HG02970 (cell line): ENCODE results near the gene PKM.
"Not testable (repeated sequence)": the region's sequence is repeated elsewhere in the genome, so short reads cannot be mapped to it uniquely, and the experiment has no call there.

Source experiments
- ATAC-seq: cut with Tn5 transposase; IDR thresholded peaks from one replicate; pipeline ENCODE4 v1.9.1; 2021; ENCODE audit warnings: mild to moderate bottlenecking, moderate library complexity, moderate number of reproducible peaks; ENCODE audit not compliant: unreplicated experiment, low FRiP score

The PKM gene

DNA sequence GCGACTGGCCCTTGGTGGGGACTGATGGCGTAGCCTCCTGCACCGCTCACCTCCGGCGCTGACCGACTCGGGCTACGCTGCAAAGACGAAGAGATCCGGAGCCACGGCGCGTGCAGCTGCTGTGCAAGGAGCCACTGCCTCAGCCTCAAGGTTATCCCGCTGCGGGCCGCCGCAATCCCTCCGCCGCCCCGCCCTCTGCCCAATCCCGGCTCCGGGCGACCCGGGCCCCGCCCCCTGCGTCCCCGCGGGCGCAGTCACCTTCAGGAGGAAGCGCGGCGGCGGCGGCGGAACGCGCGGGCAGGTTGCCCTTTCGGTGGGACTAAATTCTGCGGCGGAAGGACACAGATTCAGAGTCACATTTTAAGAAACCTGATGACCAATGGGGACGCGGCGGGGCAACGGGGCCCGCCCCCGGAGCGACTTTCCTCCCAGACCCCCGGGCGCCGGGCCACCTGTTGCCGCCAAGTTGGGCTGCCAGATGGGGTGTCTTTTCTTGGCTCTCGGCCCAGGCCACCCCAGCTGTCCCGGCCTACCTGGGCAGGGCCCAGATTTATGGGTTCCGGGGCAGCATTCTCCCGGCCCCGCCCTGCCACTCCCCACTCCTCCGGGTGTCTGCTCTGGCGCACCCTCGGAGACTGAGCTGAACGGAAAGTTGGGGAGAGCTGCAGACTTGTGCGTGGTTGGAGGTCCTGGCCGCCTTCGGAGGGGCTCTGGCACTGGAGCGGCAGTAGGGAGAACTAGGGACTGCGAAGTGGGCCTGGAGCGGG lies at the start of gene PKM:
PKM (minus strand) TSS at position 125 of the 767 bp plus-strand sequence. CDS start 12,093 bp downstream, outside the sequence.
- ATAC-seq, result peak; percentile 44

DNA sequence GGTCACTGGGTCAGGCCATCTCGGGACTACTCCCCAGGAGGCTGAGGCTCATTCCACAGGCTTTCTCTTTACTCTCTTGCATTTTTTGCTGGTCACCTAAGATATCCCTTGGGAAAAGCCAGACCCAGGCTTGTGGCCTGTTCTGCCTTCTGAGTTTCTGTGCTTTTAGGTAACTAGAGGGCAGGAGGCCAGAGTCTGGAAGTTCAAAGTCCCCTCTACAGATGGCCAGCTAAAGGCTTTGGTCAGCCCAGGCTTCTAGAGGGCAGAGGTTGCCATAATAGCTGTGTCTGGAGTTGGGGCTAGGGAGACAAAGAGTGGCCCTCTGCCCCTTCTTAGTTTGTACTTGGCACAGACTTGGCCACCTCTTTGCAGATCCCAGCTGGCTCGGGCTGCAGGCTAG lies 49.8 kb upstream of the PKM start:
- ATAC-seq, result no peak

DNA sequence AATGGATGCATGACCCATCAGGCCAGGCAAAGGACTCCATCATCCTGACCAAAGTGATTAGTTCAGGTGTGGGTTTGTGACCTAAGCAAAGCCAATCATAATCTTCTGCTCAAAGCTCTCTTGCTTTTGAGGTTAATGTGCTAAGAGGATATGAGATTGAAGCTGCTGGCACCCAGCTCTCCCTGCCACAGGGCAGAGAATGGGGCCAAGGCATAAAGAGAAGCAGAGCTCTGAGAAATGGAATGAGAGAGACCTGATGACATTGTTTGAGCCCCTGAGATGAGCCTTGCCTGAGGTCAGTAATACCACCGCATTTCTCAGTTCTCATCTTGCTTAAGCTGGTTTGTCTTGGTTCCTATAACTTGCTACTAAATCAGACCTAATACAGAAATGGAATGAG lies 47.7 kb upstream of the PKM start:
- ATAC-seq, result no peak

DNA sequence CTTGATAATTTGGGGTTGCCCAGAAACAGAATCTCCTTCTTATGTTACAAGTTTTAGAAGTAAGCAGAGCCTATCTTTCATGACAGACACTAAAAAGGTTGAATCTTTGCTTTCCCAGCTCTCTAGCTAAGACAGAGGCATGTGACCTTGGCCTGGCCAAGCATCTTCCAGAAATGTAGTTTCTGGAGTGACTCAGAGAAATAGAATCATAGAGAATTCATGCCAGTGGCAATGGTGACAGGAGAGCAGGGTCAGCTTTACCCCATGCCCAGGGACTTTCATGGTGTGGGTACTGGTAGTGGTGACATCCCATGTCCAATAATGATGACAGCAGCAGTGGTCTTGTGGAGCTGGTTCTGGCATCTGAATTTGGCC lies 45.3 kb upstream of the PKM start:
- ATAC-seq, result no peak

DNA sequence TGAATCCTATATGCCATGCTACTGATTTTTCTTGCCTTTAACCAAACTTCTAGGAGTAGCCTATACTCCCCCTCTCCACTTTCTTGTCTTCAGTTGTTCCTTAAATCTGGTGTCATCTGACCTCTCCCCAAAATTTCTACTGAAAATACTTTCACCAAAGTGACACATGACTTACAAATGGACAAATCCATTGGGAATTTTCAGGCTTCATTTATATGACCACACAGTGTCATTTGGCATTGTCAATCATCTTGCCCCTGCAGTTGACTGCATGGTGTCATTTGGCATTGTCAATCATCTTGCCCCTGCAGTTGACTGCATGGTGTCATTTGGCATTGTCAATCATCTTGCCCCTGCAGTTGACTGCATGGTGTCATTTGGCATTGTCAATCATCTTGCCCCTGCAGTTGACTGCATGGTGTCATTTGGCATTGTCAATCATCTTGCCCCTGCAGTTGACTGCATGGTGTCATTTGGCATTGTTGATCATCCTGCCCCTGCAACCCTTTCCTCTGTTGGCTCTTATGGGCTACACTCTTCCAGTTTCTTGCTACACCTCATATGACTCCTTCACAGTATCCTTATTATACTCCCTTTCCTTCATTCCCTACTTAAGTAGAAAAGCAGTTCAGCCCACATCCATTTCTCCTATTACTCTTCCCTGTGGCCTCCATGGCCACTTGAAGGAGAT lies 44.8 kb upstream of the PKM start:
- ATAC-seq, result not testable (repeated sequence)

DNA sequence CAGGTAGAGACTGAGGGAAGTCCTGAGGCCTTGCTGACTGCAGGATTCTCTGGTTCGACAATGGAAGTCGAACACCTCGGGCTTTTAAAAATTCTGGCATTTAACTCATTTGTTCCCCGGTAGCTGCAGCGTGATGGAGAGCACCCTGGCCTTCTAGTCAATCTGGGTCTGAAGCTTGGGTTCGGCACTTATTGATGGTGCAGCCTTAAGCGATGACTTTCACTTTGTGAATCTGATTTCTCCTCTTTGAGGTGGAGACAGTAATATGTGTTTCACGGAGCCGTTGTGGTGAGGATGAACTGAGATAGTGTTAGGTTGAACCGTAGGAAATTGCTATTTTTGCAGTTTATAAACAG lies 42.0 kb upstream of the PKM start:
- no peak for ATAC-seq

DNA sequence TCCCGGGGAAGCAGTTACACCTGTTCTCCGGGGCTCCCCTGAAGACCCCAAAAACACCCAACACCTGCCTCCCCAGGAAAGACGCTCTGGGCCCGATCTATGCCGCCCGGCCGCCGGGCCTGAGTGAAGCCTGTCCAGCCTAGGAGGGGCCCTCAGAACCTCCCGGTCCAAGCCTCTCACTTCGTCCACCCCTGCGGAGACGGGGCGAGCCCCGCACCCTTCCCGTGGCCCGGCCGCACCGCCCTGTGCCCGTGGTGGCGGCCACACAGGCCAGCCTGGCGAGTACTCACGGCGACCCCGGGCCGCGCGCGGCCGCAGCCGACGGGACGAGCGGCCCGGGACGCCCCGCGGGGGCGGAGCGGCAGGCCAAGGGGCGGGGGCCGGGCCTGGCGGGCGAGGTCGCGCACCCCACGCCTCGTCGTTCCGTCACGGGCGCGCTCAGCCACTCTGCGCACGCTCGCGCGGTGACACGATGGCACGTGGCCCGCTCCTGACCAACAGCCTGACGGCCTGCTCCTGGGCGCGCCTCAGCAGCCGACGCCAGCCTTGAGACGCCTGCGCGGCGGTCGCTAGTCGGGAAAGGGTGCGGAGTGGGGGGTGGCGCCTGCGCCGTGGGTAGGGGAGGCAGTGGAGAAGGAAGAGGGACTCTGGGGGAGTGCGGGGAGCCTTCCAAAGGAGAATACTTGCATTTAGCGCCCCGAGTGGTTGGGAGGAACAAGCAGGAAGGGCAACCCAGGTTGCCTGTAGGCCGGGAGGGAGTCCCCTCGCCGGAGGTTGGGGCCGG lies 41.4 kb upstream of the PKM start, which contains the start of gene PARP6:
PARP6 (minus strand) TSS at position 342 of the 784 bp plus-strand sequence. CDS start 5,077 bp downstream, outside the sequence.
- peak; percentile 98 for ATAC-seq

DNA sequence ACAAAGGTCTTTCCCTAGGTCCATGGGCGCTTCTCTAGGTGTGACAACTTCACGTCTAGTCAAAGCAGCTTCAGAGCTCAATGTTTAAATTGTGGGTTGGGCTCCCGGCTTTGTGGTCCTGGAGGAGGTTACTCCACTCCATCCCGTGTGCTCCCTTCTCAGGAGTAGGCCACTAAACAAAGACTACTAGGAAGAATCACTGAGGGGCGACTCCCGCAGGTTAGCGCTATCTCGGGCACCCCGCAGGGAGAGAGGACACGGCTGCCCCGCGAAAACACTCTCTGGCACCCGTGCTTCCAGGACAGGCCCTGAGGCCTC lies 40.9 kb upstream of the PKM start:
- no peak for ATAC-seq

DNA sequence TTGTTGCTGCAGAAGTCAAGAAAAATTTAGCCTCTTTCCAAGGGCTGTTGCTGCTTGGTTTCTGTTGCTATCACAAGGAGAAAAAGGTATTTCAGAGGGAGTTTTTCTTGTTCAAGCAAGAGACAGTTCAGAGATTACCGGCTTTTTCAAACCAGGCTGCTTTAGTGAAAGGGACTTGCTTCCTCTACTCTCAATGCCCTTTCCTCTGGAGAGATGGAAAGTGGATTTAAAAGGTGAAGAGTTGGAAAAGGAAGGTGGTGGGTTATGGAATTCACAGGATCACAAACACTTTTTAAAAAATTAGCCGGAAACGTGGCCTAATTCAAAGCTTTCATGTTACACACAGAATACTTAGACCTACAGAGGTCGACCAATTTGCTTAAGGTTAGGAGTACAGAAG lies 40.2 kb upstream of the PKM start:
- ATAC-seq, result no peak

DNA sequence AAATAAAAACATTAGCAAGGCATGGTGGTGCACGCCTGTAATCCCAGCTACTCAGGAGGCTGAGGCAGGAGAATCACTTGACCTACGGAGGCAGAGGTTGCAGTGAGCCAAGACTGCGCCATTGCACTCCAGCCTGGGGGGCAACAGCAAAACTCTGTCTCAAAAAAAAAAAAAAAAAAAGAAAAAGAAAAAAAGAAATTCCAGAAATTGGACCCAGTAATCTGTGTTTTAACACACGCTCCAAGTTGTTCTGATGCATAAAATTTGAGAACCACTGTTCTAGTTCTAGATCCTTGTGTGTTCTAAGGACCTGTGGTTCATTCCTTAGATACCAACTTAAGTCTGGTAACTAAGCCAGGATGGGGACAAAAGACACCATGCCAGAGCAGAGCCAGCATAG lies 38.7 kb upstream of the PKM start:
- ATAC-seq, result no peak

DNA sequence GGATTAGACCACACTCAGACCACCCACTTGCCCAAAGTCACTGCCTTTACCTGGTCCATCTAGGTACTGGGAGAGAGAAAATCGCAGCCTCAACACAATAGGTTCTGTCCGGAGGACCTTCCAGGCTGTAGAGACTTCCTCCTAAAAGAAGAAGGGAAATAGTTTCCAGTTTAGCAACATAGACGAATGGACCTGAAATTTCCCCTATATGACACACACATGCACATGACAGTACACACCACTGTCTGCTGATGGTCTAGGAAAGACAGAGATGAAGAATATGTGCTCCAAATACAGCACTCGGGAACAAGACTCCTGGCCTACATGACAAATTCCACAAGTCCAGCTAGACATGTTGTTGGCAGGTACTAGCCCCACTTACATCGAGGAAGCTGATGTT lies 34.0 kb upstream of the PKM start:
- ATAC-seq, result no peak

DNA sequence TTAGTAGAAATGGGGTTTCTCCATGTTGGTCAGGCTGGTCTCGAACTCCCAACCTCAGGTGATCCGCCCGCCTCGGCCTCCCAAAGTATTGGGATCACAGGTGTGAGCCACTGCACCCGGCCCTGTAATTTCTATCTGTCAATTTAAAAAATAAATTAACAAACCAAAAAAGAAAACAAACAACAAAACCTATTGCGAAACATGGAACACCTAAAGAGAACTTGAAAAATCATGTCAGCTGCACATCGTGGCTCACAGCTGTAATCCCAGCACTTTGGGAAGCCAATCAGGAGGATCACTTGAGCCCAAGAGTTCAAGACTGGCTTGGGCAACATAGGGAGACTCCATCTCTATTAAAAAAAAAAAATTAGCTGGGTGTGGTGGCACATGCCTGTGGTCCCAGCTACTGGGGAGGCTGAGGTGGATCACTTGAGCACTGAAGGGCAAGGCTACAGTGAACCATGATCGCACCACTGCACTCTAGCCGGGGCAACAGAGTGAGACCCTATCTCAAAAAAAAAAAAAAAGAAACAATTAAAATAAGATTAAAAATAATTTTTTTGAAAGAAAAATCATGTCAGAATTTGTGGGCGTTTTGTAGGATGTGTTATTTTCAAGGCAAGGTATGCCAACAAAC lies 21.8 kb upstream of the PKM start:
- ATAC-seq, result no peak

DNA sequence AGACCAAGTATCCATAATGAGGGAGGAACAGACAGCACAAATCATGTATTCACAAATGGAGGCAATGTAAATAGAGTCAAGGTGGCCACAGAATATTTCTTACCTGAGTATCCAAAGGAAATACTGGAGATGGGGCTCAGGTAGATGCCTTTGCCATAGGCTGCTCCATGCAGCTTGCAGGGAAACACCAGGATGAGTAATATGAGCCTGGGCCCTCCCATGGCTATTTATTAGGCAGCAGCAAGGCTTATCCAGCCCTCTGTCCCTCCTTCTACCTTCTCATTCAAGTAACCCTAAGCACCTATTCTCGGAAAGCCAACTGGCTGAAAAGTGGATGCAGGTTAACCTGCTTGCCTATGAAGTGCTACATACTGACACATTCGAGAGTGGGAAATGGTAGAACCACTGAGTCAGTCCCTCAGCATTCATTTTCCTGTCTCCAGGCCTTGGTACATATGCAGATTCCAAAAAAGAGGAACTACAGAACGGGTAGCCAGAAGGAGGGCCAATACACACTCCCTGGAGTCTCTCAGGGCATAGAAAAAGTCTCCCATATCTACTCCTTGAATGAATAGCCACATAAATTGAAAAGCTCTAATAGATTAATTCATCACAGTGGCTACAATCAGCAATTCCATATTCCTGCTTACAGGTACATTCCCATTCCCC lies 18.3 kb upstream of the PKM start:
- ATAC-seq, result no peak

DNA sequence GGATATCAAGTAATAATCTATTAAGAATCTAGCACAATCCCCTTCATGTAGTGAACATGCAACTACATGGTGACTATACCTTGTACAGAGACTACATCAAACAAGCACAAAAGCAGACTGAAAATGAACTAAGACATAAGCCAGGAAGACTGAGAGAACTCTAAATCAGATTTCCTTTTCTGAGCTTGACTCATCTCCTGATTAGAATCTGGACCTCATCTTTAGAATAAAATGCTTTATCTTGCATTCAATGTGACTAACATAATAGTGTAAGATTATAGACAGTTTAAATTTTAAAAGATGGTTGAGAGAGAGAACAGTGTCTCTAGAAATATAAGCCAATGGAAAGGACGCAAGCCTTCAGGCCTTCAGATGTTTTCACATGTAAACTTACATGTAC lies 17.5 kb upstream of the PKM start:
- ATAC-seq, result no peak

DNA sequence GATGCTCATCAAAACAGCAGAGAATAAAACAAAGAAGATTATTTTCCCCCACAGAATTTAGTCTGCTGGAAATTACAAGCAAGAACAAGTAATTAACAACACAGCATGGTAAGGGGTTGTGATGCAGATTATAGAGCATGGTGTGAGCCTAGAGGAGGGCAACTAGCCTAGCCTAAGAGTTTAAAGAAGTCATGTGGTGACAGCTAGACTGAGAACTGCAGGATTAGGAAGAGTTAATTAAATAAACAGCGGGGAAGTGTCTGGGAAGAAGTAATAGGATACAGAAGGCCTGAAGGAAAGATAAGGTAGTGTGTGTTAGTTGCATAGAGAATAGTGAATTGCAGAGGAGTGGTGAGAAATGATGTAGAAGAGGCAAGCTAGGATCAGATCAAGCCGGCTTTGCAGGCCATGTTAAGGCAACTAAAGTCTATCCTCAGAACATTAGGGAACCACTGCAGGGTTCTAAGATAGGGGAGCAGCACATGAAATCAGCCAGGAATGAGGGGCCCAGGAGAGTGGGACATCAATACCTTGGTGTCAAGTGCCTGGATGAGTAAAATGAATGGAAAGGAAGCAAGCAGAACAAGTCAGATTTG lies 11.9 kb upstream of the PKM start:
- ATAC-seq, result no peak

DNA sequence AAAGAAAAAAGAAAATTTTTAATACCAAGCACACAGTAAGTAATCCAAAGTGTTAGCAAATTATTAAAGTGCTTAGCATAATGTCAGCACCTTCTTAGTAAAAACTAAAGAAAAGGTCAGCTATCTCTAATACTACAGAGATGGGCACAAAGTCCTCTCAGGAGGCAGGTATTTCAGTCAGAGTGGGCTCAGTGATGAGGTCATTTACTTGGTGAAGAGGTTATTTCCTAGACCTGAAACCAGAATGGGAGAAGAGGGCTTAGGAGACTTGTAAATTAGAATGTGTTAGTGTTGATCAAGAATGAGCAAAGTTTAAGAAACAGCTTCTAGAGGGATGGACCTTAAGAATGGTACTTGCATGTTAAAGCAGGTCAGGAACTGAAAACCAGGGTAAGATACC lies 8.7 kb upstream of the PKM start:
- no peak for ATAC-seq

DNA sequence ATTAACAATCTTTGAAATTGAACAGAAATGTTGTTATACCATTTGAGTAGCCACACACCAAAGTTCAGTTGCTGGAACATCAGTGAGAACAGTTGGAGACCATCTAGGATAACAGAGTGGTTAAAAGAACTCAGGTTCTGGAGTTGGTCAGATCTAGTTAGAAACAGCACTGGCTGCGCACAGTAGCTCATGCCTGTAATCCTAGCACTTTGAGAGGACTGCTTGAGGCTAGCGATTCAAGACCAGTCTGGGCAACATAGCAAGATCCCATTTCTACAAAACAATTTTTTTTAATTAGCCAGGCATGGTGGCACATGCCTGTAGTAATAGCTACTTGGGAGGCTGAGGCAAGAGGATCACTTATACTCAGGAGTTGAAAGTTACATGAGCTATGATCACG lies 7.6 kb upstream of the PKM start:
- ATAC-seq, result no peak

DNA sequence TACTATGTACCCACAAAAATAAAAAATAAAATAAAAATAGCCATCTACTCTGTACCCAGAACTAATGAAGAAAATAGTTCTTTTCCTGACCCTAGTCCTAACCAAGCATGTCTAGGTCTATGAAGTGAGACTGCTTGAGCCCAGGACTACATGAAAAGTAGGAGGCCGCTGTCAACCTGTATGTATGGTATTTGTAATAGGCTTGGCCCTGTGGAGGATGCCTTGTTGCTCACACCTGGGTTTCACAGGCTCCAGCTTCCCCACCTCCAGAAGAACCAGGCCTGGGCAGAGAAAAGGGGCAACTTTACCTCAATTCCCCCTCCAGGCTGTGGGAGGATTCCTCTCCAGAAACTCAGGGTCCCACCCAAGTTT lies 6.8 kb upstream of the PKM start:
- ATAC-seq, result no peak

DNA sequence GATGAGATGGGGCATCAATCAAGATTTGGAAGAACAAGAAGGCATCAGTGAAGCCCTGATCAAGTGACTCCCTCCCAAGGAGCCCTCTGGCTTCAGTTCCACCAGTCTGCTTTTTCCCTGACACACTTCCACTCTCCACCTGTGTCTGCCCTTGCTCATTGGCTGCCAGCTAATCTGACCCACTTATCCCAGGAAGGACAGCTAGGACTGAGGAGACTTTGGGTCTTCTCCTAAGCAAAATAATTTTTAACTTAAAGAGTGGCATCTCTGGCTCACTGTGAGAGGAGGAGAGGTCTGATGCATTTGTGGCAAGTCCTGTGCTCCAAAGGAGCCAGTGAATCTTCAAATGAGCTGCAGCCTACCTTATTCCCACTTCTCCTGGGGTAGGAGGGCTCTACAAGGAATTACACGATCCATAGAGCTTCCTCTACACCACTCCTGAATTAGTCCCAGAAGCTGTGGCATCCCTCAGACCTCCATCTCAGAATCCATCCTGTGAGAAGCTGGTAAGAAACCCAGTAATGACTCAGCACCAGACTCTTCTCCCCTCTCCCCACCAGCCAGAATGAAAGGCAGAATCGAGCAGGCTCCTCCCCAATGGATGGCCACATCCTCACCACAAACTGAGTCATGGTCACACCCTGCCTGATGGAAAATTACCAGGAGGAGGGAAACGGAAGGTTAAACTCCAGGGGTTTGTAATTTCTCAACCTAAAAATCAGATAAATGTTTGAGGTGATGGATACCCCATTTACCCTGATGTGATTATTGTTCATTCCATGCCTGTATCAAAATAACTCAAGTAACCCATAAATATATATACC lies 6.3 kb upstream of the PKM start:
- ATAC-seq, result peak; percentile 59
